GM21529 (cell line): ENCODE data around the gene CLOCK.
A peak's percentile ranks its signal among the peaks of the same experiment; 100 is the strongest.

Source experiments
- ATAC-seq: cut with Tn5 transposase; IDR thresholded peaks from one replicate; pipeline ENCODE4 v1.9.1; 2021; ENCODE audit not compliant: unreplicated experiment

Gene CLOCK

GRCh38 chr4:55386073-55386472 is 160.6 kb downstream of the CLOCK start:
- ATAC-seq = peak; percentile 95

DNA sequence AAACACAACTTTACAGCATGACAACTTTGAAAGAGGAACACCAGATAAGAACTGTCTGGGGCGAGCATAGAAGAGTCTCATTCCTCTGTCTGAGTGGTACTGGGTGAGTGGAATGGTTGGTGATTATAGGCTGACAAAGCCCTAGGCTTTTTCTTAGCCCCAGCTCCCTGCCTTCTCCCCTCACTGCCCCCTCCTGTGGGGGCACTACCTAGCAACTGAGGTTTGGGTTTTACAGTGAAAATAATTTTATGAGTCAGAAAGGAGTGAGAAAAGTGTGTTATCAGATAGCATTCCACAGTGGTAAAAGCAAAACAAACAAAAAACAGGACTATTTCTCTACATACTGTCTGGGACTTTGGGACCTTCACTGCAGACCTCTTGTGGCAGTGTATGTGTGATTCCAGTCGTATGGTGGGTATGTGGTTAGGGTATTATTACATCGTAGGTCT is 161.5 kb downstream of the CLOCK start:
- no peak for ATAC-seq

GRCh38 chr4:55382488-55383003 is 164.2 kb downstream of the CLOCK start:
- ATAC-seq = no peak

DNA sequence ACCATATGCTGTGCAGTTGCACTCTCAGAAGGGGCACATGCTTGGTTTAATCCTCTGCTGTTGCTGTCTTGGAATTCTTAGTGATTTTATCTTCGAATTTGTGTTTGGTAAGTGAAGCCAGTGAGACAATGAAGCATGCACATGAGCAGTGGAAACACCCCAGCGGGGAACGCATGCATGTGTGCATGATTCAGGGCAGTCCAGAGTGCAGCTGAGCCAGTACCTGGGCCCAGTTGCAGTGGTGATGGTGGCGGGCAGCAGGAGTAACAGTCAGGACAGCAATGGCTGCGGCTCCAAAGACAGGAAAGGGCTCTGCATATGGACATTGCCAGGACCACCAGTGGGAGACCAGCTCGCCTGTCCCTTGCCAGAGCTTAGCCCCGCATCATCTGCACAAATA is 165.2 kb downstream of the CLOCK start:
- no peak for ATAC-seq

GRCh38 chr4:55380576-55380975 is 166.1 kb downstream of the CLOCK start:
- ATAC-seq = no peak

DNA sequence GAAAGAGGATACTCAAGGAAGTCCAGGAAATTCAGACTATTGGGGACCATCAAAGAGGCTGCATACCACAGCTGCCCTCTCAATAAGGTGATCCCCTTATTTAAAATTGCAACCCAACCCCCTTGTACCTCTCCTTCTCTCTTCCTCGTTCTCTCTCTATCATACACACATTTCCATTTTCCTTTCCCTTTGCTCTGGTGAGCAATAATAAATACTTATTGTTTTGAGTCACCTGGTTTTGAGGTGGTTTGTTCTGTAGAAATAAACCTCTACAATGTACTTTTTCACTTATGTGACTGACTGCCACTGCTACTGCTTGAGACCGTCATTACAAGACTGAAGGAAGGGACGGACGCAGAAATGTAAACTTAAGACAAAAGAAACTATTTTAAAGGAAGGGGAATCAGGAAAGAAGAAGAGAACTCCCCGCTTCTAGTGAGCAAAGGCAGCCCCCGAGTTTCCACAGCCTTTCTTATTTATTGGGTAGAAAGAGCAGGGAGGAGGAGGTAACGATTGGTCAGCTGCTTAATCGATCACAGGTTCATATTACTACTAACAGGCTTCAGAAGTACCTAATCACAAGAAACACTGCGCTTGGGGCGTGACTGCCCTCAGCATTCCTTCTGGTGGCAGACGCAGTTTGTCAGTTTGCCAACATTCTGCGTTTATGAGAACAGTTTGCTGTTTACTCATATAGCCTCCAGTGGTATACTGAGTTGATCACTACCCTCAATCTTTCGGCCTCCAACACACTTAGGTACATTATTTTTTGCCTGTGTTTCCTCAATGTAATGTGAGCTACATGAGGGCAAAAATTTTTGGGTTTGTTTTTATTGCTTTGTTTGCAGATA is 167.9 kb downstream of the CLOCK start:
- no peak for ATAC-seq
